ENCODE results near the gene GALNT6.
"Not testable (repeated sequence)": the region's sequence is repeated elsewhere in the genome, so short reads cannot be mapped to it uniquely, and the experiment has no call there.

GALNT6 gene

DNA sequence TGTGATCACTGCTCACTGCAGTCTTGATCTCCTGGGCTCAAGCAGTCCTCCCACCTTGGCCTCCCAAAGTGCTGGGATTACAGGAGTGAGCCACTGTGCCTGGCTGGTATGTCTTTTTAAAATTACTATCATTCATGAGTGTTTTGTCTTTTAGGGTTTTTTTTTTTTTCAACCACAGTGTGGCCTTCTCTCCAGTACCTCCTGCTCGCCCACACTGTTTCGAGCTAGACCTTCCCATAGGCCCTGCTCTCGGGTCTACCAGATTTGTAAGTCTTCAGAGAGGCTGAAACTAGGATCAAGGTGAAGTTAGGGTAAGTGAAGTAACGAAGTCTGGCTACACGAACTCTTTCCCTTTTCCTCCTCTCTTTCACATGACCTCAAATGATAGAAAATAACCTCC, 68.8 kb downstream of the GALNT6 start:
- DNase-seq (ENCODE audit: low spot score), result no peak

DNA sequence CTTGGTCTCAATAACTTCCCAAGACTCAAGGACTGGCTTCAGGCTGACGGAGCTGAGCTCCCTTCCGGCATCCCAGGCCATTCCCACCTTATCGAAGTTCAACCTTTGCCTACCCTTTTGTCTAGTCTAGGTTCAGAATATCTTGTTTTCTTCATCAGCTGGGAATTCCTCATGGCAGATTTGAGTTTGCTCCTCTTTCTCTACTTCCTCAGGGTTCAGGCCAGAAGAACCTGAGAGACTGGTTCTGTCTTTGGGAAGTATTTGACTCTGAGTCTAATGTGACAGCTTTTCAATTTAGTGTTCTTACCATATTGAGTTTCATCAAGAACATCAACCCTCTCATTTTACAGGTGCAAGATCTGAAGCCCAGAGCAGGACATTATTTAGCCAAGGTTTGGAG, 69.3 kb downstream of the GALNT6 start:
- no peak for DNase-seq (ENCODE audit: low spot score)

DNA sequence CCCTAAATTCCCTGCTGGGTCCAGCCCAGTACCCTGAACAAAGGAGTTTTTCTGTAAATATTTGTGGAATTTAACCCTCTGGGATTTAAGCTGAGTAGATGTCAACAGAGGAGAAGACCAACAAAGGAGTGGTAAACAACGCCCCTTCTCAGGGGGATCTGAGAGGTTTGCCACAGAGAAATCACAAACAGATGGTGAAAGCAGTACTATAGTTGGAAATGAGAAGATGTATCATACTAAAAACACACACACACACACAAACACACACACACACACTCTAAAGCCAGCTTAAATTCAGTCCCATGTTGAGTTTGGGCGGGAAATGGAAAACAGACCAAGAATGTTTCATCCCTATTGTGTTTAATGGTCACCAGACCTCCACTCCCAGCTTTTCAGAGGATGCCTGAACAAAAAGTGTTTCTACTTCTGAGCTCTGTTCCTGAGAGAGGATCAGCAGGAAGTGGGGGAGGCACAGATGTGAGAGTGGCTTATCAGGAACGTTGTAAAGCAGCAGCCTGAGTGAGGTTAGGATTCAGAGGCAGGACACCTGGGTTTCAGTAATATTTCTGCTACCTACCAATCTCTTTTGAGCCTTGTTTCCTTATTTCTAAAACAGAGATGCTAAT, 70.4 kb downstream of the GALNT6 start:
- no peak for DNase-seq (ENCODE audit: low spot score)

DNA sequence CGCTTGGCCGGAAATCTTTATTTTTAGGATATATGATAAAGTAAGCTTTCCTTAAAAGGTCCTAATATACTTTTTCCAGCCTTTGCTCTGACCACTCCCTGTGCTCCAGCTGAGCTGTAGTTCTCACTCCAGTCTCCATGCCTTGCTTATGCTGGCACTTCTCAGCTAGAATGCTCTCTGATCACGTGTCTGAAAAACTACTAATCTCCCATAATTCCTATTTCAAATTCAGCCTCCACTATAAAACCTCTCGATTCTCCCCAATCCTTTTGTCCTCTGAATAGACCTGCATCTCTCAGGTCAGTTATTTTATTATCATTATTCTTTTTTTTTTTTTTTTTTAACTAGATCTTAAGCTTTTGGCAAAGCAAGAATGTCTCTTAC, 70.9 kb downstream of the GALNT6 start:
- DNase-seq (ENCODE audit: low spot score), result no peak

DNA sequence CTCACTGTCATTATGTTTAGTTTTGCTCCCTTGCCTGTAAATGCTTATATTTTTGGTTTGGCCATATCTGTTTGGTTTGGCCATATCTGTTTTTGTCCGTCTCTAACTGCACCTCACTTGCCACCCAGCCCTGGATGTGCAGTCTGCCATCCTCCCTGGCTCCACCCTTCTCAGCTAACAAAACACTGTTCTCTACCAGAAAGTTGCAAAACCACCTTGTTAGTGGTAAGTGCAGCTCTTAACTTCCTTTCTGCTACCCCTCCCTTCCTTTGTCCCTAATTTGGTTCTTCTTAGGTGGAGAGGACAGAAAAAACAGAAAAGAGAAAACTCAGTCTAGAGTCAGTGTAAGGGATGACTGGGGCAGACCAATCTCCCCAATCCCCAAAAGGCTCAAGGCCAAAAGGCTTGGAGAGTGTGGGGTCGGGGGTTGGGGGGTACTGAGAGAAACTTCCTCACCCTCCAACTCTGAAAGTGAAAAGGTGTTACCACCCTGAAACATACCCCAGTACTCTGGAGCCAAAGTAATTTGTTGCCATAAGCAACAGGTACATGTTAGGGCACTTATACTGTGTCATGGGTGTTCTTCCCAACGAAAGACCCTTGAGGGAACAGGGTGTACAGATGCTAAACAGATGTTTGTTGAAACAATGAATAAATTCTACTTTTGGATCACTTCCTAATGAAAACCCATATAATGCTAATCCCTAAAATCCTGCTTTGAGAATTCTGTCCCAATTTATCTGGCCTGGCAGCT, 72.2 kb downstream of the GALNT6 start:
- DNase-seq (ENCODE audit: low spot score), result no peak

DNA sequence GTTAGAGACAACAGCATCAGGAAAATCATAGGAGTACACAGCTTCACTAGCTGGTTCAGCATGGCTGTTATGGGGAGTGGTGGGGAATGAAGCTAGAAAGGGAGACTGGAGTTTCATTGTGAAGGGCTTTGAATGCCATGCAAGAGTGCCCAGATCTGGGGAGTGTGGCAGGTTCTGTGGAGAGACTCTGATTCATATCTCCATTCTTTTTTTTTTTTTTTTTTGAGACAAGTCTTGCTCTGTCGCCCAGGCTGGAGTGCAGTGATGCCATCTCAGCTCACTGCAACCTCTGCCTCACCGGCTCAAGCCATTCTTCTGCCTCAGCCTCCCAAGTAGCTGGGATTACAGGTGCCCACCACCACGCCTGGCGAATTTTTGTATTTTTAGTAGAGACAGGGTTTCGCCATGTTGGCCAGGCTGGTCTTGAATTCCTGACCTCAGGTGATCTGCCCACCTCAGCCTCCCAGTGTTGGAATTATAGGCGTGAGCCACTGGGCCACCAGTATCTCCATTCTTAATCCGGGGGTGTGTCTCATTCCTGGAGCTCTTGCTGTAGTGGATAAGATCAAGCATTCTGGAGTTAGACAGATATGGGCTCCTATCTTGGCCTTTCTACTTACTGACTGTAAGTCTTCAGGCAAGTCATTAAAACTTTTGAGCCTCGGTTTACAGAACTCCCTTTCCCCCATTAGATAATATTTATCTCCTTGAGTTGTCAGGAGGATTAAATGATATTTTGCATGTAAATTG, 73.0 kb downstream of the GALNT6 start:
- DNase-seq (ENCODE audit: low spot score), result not testable (repeated sequence)

DNA sequence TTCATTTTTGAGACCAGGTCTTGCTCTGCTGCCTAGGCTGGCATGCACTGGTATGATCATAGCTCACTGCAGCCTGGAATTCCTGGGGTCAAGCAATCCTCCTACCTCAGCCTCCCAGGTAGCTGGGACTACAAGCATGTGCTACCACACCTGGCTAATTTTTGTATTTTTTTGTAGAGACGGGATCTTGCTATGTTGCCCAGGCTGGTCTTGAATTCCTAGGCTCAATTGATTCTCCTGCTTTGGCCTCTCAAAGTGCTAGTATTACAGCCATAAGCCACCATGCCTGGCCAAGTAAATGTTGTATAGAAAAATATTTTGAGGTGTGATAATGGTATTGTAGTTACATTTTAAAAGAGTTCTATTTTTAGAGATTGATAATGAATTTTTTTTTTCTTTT, 79.8 kb downstream of the GALNT6 start:
- DNase-seq (ENCODE audit: low spot score), result no peak

DNA sequence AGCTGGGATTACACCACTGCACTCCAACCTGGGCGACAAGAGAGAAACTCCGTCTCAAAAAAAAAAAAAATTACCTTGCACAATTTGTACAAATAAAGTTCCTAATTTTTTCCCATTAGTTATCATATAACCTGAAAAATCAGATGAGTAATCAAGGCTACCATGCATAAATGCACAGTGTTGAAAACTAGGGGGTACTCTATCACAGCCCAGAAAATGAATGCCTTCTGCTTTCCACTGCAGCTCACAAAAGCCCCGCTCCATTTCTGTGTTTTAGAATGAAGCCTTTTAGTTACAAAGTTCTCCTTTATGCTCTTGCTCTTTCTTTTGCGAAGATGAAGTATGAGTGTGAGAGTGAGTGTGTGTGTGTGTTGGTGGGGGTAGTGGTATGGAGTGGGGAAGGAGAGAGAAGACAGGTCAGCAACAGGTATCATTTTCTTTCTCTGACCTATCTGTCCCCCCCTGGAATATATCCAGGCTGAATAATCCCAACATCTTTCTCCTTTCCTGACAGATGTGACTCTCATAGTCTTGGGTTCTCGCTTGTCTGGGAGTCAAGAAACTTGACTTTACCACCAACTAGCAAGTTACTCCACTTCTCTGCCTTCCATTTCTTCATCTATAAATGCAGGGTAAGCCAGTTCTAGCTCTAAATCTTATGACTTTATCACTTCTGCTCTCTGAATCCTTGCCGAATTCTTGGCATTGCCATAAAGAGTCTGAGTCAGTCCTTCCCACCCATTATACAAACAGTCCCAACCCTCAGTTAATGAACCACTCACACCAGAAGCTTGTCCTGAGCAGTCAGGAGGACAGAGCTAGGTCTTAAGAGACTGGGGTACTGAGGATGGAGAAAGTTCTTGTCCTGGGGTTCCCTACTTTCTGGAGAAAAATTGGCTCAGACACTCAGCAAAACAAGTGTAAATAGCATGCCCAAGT, 83.3 kb downstream of the GALNT6 start:
- no peak for DNase-seq (ENCODE audit: low spot score)

DNA sequence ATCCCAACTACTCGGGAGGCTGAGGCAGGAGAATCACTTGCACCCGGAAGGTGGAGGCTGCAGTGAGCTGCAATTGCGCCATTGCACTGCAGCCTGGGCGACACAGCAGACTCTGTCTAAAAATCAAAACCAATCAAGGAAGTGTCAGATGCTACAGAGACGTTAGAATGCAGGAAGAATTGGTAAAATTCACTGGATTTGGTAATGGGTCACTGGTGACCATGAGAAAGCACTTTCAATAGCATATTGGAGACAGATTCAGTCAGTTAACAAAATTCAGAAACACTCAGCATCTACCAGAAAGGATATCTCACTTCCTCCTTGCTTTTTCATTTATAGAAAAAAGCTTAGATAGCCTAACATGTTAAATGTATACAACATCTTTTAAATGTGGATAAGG, 84.7 kb downstream of the GALNT6 start:
- DNase-seq (ENCODE audit: low spot score), result no peak
